Osteocyte (in vitro differentiated cells): ENCODE results near the gene ZBTB1. TPM values are rescaled to one million over a fixed set of nuclear protein-coding genes. Genes with fewer than 3 reads are reported as not detected.

Source experiments
- DNase-seq: peaks from one replicate; pipeline ENCODE4 v3.0.0; 2021; ENCODE audit warnings: mixed read lengths; ENCODE audit not compliant: unreplicated experiment; ENCODE audit errors: extremely low spot score
- H3K27ac Mint-ChIP-seq: one replicate; pipeline ENCODE4 v1.8.0; 2021; ENCODE audit warnings: mild to moderate bottlenecking, mixed read lengths; ENCODE audit not compliant: unreplicated experiment
- H3K27me3 Mint-ChIP-seq: one replicate; pipeline ENCODE4 v1.8.0; 2021; ENCODE audit warnings: mixed read lengths; ENCODE audit not compliant: unreplicated experiment
- H3K36me3 Mint-ChIP-seq: one replicate; pipeline ENCODE4 v1.8.0; 2021; ENCODE audit warnings: mixed read lengths; ENCODE audit not compliant: unreplicated experiment
- H3K4me1 Mint-ChIP-seq: one replicate; pipeline ENCODE4 v1.8.0; 2021; ENCODE audit warnings: mixed read lengths; ENCODE audit not compliant: unreplicated experiment
- H3K4me3 Mint-ChIP-seq: one replicate; pipeline ENCODE4 v1.8.0; 2021; ENCODE audit warnings: mild to moderate bottlenecking, moderate library complexity, mixed read lengths; ENCODE audit not compliant: unreplicated experiment
- H3K9me3 Mint-ChIP-seq: one replicate; pipeline ENCODE4 v1.8.0; 2021; ENCODE audit warnings: mixed read lengths; ENCODE audit not compliant: unreplicated experiment
- total RNA-seq: library from RNA; stranded (reverse); gene quantifications from 2 replicates; pipeline ENCODE4 v1.2.1, GENCODE V29; 2021
- TF ChIP-seq, protein P1 (sequence below): fragments of 200-600 bp; sonication (generic); IDR thresholded peaks from 2 replicates; pipeline ENCODE4 v1.5.0; 2021; ENCODE audit warnings: antibody characterized with exemption, mild to moderate bottlenecking, moderate library complexity

Gene ZBTB1
- total RNA-seq, 1 donor from 2014 or later: 67.0 TPM

- H3K9me3 Mint-ChIP-seq: no peaks in the 10 kb centered on the region
- TF ChIP-seq, protein P1, sequence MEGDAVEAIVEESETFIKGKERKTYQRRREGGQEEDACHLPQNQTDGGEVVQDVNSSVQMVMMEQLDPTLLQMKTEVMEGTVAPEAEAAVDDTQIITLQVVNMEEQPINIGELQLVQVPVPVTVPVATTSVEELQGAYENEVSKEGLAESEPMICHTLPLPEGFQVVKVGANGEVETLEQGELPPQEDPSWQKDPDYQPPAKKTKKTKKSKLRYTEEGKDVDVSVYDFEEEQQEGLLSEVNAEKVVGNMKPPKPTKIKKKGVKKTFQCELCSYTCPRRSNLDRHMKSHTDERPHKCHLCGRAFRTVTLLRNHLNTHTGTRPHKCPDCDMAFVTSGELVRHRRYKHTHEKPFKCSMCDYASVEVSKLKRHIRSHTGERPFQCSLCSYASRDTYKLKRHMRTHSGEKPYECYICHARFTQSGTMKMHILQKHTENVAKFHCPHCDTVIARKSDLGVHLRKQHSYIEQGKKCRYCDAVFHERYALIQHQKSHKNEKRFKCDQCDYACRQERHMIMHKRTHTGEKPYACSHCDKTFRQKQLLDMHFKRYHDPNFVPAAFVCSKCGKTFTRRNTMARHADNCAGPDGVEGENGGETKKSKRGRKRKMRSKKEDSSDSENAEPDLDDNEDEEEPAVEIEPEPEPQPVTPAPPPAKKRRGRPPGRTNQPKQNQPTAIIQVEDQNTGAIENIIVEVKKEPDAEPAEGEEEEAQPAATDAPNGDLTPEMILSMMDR: no peak
- H3K27me3 Mint-ChIP-seq: no peaks in the 10 kb centered on the region
- no peak overlapping the region for H3K4me3 Mint-ChIP-seq
- H3K27ac Mint-ChIP-seq: no peak overlapping the region
- DNase-seq: no peak
- no peaks in the 10 kb centered on the region for H3K36me3 Mint-ChIP-seq
- peaks cover 3% of the 10 kb centered on the region for H3K4me1 Mint-ChIP-seq
These were observed 28.1 kb upstream of the ZBTB1 start for GRCh38 chr14:64476438-64476837.

DNA sequence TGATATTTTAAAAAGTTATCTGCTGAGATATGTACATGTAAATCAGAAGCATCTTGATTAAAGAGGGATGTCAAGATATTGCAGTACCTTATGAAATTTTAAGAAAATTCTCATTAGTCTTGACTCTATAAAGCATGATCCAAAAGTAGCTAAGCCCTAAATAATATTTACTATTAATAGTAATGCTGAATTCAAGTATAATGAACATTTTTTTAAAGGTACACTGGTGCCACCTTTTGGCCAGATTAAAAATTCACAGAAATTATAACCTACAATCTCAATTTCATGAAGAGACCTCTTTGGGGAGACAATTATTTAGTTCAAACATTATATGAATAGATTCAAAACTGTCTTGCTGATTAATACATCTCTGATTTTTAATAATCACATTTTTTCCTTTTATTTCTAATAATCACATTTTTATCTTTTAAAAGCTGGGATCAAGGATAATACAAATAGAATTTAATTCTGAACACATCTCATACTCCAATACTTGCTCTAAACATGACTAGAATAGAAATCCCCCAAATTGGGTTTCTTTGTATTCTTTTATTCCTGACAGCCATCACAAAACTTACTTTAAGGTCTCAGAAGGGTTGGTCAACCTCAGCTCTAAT lies 25.8 kb upstream of the ZBTB1 start:
- TF ChIP-seq, protein P1: peak; percentile 60
- DNase-seq: no peak
- no peaks in the 10 kb centered on the region for H3K4me1 Mint-ChIP-seq
- H3K27ac Mint-ChIP-seq: no peak overlapping the region
- H3K4me3 Mint-ChIP-seq: no peak overlapping the region
- H3K36me3 Mint-ChIP-seq: no peaks in the 10 kb centered on the region
- H3K9me3 Mint-ChIP-seq: no peaks in the 10 kb centered on the region
- no peaks in the 10 kb centered on the region for H3K27me3 Mint-ChIP-seq

DNA sequence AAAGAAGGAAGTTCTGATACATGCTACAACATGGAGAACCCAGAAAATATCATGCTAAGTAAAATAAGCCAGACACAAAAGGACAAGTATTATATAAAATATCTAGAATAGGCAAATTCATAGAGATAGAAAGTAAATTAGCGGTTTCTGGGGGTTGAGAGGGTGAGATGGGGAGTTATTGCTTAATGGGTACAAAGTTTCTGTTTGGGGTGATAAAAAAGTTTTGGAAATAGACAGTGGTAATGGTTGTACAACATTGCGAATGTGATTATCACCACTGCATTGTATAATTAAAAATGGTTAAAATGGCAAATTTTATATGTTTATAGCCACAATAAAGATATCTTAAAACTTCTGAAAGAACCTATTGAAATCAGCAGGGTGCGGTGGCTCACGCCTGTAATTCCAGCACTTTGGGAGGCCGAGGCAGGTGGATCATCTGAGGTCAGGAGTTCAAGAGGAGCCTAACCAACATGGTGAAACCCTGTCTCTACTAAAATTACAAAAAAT lies 15.9 kb upstream of the ZBTB1 start:
- H3K36me3 Mint-ChIP-seq: peaks cover 14% of the 10 kb centered on the region
- no peak for DNase-seq
- no peaks in the 10 kb centered on the region for H3K27me3 Mint-ChIP-seq
- H3K4me1 Mint-ChIP-seq: peaks cover 2% of the 10 kb centered on the region
- H3K27ac Mint-ChIP-seq: no peak overlapping the region
- TF ChIP-seq, protein P1: no peak
- H3K4me3 Mint-ChIP-seq: no peak overlapping the region
- no peaks in the 10 kb centered on the region for H3K9me3 Mint-ChIP-seq

GRCh38 chr14:64491637-64492036 lies 12.9 kb upstream of the ZBTB1 start:
- Mint-ChIP-seq H3K27ac (no peak overlapping the region), H3K4me3 (no peak overlapping the region)

DNA sequence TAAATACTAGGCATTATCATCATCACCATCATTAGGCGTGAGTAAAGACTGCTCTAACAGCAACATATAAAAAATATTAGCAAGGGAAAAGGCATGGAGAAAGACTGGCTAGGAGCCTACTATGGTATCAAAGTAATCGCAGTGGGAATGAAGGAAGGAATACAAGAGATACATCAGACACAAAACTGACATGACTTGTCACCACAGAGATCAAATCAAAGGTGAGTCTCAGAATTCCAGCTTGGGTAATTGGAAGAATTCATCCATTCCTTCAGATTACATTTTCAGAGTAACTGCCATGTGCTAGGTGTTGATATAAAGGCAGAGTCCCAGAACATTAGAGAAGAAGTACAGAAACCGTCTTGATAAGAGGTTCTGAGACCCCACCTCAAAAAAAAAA lies 11.1 kb upstream of the ZBTB1 start:
- no peak overlapping the region for H3K4me3 Mint-ChIP-seq
- H3K9me3 Mint-ChIP-seq: no peaks in the 10 kb centered on the region
- H3K36me3 Mint-ChIP-seq: peaks cover 9% of the 10 kb centered on the region
- no peaks in the 10 kb centered on the region for H3K27me3 Mint-ChIP-seq
- H3K27ac Mint-ChIP-seq: no peak overlapping the region
- H3K4me1 Mint-ChIP-seq: peaks cover 2% of the 10 kb centered on the region
- no peak for DNase-seq
- TF ChIP-seq, protein P1: no peak

More at GRCh38 chr14:64491637-64492036, 12.9 kb upstream of the ZBTB1 start:
- no peak for DNase-seq
- H3K36me3 Mint-ChIP-seq: peaks cover 18% of the 10 kb centered on the region
- TF ChIP-seq, protein P1: no peak
- no peaks in the 10 kb centered on the region for H3K27me3 Mint-ChIP-seq
- H3K4me1 Mint-ChIP-seq: peaks cover 2% of the 10 kb centered on the region
- H3K9me3 Mint-ChIP-seq: no peaks in the 10 kb centered on the region
